Left forelimb (tissue), 1 donor: Measurements from ENCODE around the gene MMP19.

ENCODE experiments used
- DNase-seq: peaks from one replicate; pipeline ENCODE4 v3.0.0-alpha.2; 2018; ENCODE audit warnings: low spot score

Gene MMP19

DNA sequence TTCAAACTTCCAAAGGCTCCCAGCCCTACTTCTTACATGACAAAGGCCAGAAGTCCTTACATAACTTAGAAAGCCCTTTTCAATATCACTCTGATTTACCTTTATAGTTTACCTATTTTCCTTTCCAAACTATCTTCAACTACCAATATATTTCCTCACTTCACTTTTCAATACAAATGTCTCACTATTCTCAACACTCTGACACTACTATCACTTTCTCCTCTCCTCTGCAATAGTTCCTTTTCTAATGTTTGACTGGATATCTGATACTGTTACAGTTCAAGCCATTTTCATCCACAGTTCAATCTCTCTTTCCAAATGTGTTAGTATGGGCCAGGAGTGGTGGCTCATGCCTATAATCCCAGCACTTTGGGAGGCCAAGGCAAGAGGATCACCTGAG lies 28.5 kb downstream of the MMP19 start:
- DNase-seq = no peak

DNA sequence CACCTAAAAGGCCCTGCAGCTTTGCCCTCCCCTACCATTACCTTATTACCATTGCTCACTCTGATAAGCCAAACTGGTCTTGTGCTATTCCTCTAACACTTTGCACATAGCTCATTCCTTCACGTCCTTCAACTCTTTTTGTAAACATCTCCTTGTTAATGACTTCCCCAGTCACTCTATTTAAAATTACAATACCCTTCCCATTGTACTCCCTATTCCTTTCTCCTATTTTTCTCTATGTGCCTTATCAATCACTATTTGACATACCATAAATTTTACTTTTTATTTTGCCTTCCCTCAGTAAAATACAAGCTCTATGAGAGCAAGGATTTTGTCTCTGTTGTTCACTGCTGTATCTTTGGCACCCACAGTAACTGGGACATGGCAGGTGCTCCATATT lies 30.6 kb downstream of the MMP19 start:
- no peak for DNase-seq

DNA sequence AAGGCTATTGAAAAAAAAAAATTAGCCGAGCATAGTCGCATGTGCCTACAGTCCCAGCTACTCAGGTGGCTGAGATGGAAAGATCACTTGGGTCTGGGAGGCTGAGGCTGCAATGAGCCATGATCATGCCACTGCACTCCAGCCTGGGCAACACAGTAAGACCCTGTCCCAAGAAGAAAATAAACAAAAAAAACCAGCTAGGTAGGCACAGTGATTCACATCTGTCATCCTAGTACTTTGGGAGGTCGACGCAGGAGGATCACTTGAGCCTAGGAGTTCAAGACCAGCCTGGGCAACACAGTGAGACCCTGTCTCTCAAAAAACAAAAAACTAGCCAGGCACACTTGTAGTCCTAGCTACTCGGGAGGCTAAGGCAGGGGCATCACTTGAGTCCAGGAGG lies 33.5 kb downstream of the MMP19 start:
- no peak for DNase-seq

DNA sequence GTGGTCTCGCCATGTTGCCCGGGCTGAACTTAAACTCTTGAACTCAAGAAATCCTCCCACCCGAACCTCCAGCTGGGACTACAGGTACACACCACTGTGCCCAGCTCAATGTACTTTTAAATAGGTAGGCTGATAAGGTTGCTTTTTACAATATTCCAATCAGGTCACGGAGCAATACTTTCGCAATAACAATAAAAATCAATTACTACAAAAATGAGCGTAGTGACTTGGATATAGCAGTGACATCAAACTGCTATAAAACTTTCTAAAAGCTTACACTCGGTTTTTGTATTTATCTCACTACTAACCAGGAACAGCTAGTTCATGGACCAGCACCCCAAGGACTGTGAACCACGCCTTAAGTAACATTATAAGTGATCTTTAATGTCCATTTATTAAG lies 35.8 kb downstream of the MMP19 start:
- no peak for DNase-seq

DNA sequence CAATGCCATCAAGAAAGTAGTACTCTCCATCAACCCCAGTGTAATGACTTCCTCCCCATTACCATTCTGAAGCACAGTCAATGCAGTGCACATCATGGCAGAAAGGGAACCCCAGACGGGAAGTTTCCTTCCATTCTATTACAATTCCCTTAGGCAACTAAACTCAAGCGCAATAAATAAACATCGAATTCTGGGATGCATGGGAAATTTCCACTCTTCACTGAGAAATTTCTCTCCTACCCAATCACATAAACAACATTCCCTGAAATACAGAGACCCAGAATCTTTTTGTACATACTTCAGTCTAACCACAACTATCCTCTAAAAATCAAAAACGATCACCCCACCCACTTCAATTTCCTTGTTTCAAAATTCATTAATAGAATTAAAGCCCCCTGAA lies 45.2 kb downstream of the MMP19 start:
- DNase-seq = no peak

DNA sequence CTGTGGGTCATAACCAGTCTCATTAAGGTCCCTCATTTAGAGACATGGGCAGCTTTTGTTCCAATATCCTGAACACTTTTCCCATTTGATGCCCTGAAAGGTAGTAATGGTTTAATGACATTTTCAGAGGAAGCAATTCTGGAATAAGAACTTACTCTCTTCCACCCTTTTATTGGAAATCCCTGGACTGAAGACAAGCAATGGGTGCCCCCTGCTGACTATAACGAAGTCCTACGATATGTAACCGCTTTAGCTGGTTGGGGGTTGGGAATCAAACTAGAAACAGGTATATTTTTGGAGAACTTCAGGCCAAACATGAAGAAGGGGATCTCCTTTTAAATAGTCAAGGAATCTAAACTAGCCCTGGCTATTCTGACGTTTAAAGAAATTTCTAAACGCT lies 45.7 kb downstream of the MMP19 start:
- no peak for DNase-seq

DNA sequence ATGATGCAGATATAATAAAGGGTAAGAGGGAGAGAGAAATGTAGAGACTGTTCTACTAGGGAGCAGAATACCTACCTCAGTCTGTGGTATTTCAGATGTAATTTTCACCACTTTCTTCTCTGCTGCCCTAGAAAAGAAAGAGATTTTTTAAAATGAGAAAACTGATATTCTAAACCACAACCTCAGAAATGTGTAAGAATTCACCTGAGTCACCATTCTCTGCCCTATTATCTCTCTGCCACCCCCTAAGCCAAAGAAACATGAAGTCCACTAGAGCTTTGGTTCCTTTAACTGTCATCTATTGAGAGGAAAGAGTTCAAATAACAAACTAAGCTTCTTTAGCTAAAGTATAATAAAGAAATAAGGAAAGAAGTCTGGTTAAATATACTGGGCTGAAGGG lies 46.8 kb downstream of the MMP19 start:
- DNase-seq = no peak

DNA sequence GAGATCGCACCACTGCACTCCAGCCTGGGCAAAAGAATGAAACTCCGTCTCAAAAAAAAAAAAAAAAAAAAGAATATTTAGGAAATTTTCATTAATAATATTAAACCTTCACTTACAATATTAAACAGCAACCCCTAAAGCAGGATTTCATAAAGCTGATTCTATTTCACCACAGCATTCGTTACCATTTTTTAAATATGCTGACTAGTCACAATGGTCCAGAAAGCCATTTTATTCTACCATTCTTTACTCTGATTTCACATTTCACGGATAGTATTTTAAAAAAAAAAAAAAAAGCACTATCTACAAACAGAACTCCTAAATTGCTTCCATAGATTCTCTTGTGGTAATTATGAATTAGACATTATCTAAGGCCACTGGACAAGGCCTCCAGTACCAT lies 52.8 kb downstream of the MMP19 start:
- DNase-seq = no peak

DNA sequence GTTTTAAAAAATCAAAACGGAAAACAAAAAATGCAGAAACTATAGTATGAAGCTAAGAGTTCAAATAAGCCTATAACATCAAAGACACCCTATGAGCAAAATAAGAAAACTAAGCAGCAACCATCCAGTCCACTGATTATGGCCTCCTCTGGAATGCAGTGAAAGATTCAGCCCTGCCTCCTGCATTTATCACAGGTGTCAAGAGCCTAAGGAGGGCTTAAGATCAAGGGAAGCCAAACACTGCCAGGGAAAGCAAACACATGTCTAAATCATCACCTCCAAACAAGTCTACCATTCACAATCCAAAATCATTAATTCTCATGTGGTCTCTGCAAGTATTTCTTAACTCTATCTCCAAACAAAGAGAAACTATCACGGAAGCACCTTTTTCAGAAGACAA lies 53.6 kb downstream of the MMP19 start:
- no peak for DNase-seq

DNA sequence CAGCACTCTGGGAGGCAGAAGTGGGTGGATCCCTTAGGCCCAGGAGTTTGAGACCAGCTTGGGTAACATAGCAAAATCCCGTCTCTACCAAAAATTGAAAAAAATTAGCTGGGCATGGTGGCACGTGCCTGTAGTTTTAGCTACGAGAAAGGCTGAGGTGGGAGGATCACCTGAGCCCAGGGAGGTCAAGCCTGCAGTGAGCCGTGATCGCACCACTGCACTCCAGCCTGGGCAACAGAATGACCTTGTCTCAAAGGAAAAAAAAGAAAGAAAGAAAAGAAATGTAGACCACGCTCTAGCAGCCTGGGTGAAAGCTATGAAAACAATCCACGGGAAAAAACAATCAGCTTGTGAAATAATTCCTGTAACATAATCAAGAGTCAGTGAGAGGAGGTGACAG lies 54.2 kb downstream of the MMP19 start:
- no peak for DNase-seq
